HCT116 (cell line): ENCODE data around the gene KIF2B. TPM values are rescaled to one million over a fixed set of nuclear protein-coding genes. Genes with fewer than 3 reads are reported as not detected.

Experiments
- ATAC-seq: fragments of 200-7000 bp; cut with Tn5 transposase; 2 replicates; pipeline ENCODE4 v1.9.1; 2020; ENCODE audit warnings: mild to moderate bottlenecking, moderate library complexity
- Bru-seq: library from RNA; stranded (reverse); fragments of 400-500 nt; gene quantifications from one replicate; lab custom pipeline; 2021; lab: Mats Ljungman, UMichigan
- BruChase-seq, 2 experiments: library from RNA; stranded (reverse); fragments of 400-500 nt; gene quantifications; one replicate each; lab custom pipeline; 2021; lab: Mats Ljungman, UMichigan
- BruUV-seq: library from RNA; stranded (reverse); fragments of 400-500 nt; replicated peaks from 2 replicates; lab custom pipeline; 2021; lab: Mats Ljungman, UMichigan
- CTCF ChIA-PET: fragments of 300-600 bp; sonication (Branson Sonifier 250); formaldehyde crosslinking; loops from one replicate; lab custom pipeline; 2021; ENCODE audit warnings: antibody characterized with exemption; lab: Charles Lee
- POLR2A ChIA-PET: fragments of 300-600, 350-600 bp; sonication (Branson Sonifier 250); formaldehyde crosslinking; loops from one replicate; lab custom pipeline; 2021; ENCODE audit warnings: antibody characterized with exemption; lab: Charles Lee
- RAD21 ChIA-PET, 2 experiments: fragments of 300-600 bp; sonication (Branson Sonifier 250); formaldehyde crosslinking; loops; one replicate each; lab custom pipeline; 2023; ENCODE audit warnings: low total read pairs in 2 of 2; ENCODE audit not compliant: uncharacterized antibody in 2 of 2, unreplicated experiment in 2 of 2, low non-redundant PET in 1 of 2; lab: Charles Lee
- DNase-seq: peaks from one replicate; pipeline ENCODE4 v3.0.0-alpha.2; 2010; ENCODE audit warnings: low read depth, low spot score
- H2AFZ ChIP-seq: fragments of 200-600 bp; shearing (Covaris generic), sonication (generic); 2 replicates; pipeline ENCODE4 v1.6.1; 2017; ENCODE audit warnings: low read depth, mixed run types, mixed read lengths, antibody characterized with exemption, low read length; ENCODE audit not compliant: poor library complexity, severe bottlenecking
- H3K27ac ChIP-seq: 2 replicates; pipeline ENCODE4 v1.5.1; 2012; ENCODE audit warnings: low read depth, low read length
- H3K27me3 ChIP-seq: fragments of 200-600 bp; sonication (generic); 2 replicates; pipeline ENCODE4 v1.6.1; 2016; ENCODE audit warnings: mixed run types, low read length, mixed read lengths; ENCODE audit not compliant: insufficient read depth
- H3K36me3 ChIP-seq, 2 experiments: fragments of 200-500 bp in 1 of 2; fragments of 200-600 bp in 1 of 2; sonication (Bioruptor generic) in 1 of 2; sonication (generic) in 1 of 2; 2 replicates each; pipeline versions ENCODE4 v1.5.1 to v1.6.1; 2014 to 2016; ENCODE audit warnings: low read length in 2 of 2, inconsistent platforms in 1 of 2, mixed read lengths in 1 of 2, mixed run types in 1 of 2; ENCODE audit not compliant: insufficient read depth in 2 of 2, control insufficient read depth in 1 of 2
- H3K4me1 ChIP-seq, 2 experiments: fragments of 200-600 bp in 1 of 2; sonication (generic) in 1 of 2; 2 replicates each; pipeline versions ENCODE4 v1.5.1 to v1.6.1; 2012 to 2017; ENCODE audit warnings: low read length in 2 of 2, inconsistent platforms in 1 of 2, mild to moderate bottlenecking in 1 of 2, mixed read lengths in 1 of 2, mixed run types in 1 of 2, moderate library complexity in 1 of 2; ENCODE audit not compliant: insufficient read depth in 2 of 2, control insufficient read depth in 1 of 2
- H3K4me2 ChIP-seq: fragments of 200-600 bp; sonication (generic); 2 replicates; pipeline ENCODE4 v1.6.1; 2017; ENCODE audit warnings: mixed run types, low read length, mixed read lengths
- H3K4me3 ChIP-seq, 2 experiments: fragments of 200-600 bp in 1 of 2; sonication (generic) in 1 of 2; replicated peaks in 1 of 2; 2 replicates each; pipeline ENCODE4 v1.5.1; 2011 to 2016; ENCODE audit warnings: low read length in 2 of 2, control low read depth in 1 of 2, low read depth in 1 of 2, mild to moderate bottlenecking in 1 of 2, mixed read lengths in 1 of 2, mixed run types in 1 of 2
- H3K79me2 ChIP-seq: fragments of 200-600 bp; sonication (generic); 2 replicates; pipeline ENCODE4 v1.6.1; 2017; ENCODE audit warnings: mild to moderate bottlenecking, mixed run types, low read length, moderate library complexity, mixed read lengths; ENCODE audit not compliant: insufficient read depth
- H3K9ac ChIP-seq: fragments of 200-600 bp; sonication (generic); 2 replicates; pipeline ENCODE4 v1.6.1; 2016; ENCODE audit warnings: low read length, mixed read lengths
- H3K9me2 ChIP-seq: fragments of 200-600 bp; sonication (generic), shearing (Covaris generic); 2 replicates; pipeline ENCODE4 v1.6.1; 2017; ENCODE audit warnings: mixed run types, mild to moderate bottlenecking, moderate library complexity; ENCODE audit not compliant: insufficient read depth
- H3K9me3 ChIP-seq, 2 experiments: fragments of 200-500 bp in 1 of 2; fragments of 200-600 bp in 1 of 2; sonication (Bioruptor generic) in 1 of 2; sonication (generic) in 1 of 2; 2 replicates each; pipeline ENCODE4 v1.6.1; 2014 to 2017; ENCODE audit warnings: low read length in 2 of 2, mixed read lengths in 2 of 2, inconsistent platforms in 1 of 2, low read depth in 1 of 2, mild to moderate bottlenecking in 1 of 2, mixed run types in 1 of 2, moderate library complexity in 1 of 2; ENCODE audit not compliant: control insufficient read depth in 1 of 2, insufficient read depth in 1 of 2
- H4K20me1 ChIP-seq: fragments of 200-600 bp; sonication (generic), shearing (Covaris generic); 2 replicates; pipeline ENCODE4 v1.6.1; 2017; ENCODE audit warnings: mixed run types, mild to moderate bottlenecking, moderate library complexity; ENCODE audit not compliant: insufficient read depth
- ELF1 ChIP-seq: IDR thresholded peaks from 2 replicates; pipeline ENCODE4 v1.6.1; 2012; ENCODE audit warnings: low read depth, borderline replicate concordance
- EZH2phosphoT487 ChIP-seq: fragments of 200-600 bp; IDR thresholded peaks from 2 replicates; pipeline ENCODE4 v1.6.1; 2018; ENCODE audit warnings: antibody characterized with exemption, borderline replicate concordance
- JUND ChIP-seq: IDR thresholded peaks from 2 replicates; pipeline ENCODE4 v1.6.1; 2012
- POLR2A ChIP-seq: IDR thresholded peaks from 2 replicates; pipeline ENCODE4 v1.7.0; 2011; ENCODE audit warnings: borderline replicate concordance; ENCODE audit not compliant: insufficient read depth, insufficient read length; ENCODE audit errors: extremely low read depth
- POLR2AphosphoS5 ChIP-seq: IDR thresholded peaks from 2 replicates; pipeline ENCODE4 v1.6.1; 2011; ENCODE audit warnings: mild to moderate bottlenecking, low read depth, low read length, moderate library complexity
- SRF ChIP-seq: IDR thresholded peaks from 2 replicates; pipeline ENCODE4 v1.6.1; 2012; ENCODE audit warnings: low read depth
- YY1 ChIP-seq: IDR thresholded peaks from 2 replicates; pipeline ENCODE4 v1.6.1; 2011; ENCODE audit warnings: low read length, low read depth, moderate library complexity, mild to moderate bottlenecking; ENCODE audit not compliant: insufficient replicate concordance; ENCODE audit errors: extremely low read depth
- intact Hi-C: fragments of 100-400 bp; cut with micrococcal nuclease; formaldehyde crosslinking; loops from 2 replicates; pipeline ENCODE4 v1.10.0; 2022
- long read RNA-seq: library from polyadenylated mRNA; unstranded; transcript quantifications from one replicate; pipeline ENCODE4 v2.0.0, GENCODE V29; 2021; ENCODE audit not compliant: unreplicated experiment
- polyA plus RNA-seq: library from polyadenylated mRNA; unstranded; fragments of >200 nt; gene quantifications from 2 replicates; pipeline ENCODE4 v1.2.1, GENCODE V29; 2012; ENCODE audit warnings: missing spikeins
- total RNA-seq: library from RNA; stranded (reverse); gene quantifications from one replicate; pipeline ENCODE4 v1.2.1, GENCODE V29; 2021; ENCODE audit not compliant: unreplicated experiment
- TF ChIP-seq, protein P1 (sequence below): IDR thresholded peaks from 2 replicates; pipeline ENCODE4 v1.6.1; 2012
- TF ChIP-seq, protein P2 (sequence below), 3 experiments: fragments of 200-600 bp in 1 of 3; sonication (generic) in 1 of 3; IDR thresholded peaks in 2 of 3; conservative IDR thresholded peaks in 1 of 3; 2 replicates each; pipeline ENCODE4 v1.5.1; 2012 to 2017; ENCODE audit warnings: low read depth in 2 of 3, low read length in 2 of 3, antibody characterized with exemption in 1 of 3, borderline replicate concordance in 1 of 3, control low read depth in 1 of 3, mild to moderate bottlenecking in 1 of 3, mixed read lengths in 1 of 3, mixed run types in 1 of 3, moderate library complexity in 1 of 3; ENCODE audit not compliant: insufficient read depth in 1 of 3
- TF ChIP-seq, protein P3 (sequence below): IDR thresholded peaks from 2 replicates; pipeline ENCODE4 v1.6.1; 2012

Gene KIF2B, protein sequence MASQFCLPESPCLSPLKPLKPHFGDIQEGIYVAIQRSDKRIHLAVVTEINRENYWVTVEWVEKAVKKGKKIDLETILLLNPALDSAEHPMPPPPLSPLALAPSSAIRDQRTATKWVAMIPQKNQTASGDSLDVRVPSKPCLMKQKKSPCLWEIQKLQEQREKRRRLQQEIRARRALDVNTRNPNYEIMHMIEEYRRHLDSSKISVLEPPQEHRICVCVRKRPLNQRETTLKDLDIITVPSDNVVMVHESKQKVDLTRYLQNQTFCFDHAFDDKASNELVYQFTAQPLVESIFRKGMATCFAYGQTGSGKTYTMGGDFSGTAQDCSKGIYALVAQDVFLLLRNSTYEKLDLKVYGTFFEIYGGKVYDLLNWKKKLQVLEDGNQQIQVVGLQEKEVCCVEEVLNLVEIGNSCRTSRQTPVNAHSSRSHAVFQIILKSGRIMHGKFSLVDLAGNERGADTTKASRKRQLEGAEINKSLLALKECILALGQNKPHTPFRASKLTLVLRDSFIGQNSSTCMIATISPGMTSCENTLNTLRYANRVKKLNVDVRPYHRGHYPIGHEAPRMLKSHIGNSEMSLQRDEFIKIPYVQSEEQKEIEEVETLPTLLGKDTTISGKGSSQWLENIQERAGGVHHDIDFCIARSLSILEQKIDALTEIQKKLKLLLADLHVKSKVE
- total RNA-seq (not detected), Bru-seq, nascent RNA (not detected), BruChase-seq, experiment 1, labeled RNA remaining after a 6-hour chase (not detected), BruChase-seq, experiment 2, labeled RNA remaining after a 2-hour chase (not detected)
- polyA plus RNA-seq, result not detected in 2 replicates
- long read RNA-seq, result 0 reads

DNA sequence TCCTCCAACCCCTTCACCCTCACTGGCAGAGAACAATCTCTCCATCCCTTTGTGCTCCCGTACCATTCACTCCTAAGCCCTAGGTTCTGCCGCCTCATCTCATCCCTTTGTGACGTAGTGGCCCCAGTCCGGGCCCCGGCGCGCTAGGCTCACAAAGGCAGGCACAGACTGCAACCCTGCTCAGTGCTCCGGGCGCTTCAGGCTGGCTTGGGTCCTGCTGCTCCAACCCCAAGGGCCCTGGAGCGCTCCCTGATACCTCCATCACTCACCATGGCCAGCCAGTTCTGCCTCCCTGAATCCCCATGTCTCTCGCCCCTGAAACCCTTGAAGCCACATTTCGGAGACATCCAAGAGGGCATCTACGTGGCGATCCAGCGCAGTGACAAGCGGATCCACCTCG is at the start of gene KIF2B:
TSS of gene KIF2B (plus strand) at position 164 of the 400 bp plus-strand sequence. CDS start at position 271, 107 bp downstream.
- Histone ChIP-seq H3K36me3 (no peaks in the 10 kb centered on the region), H3K79me2 (no peaks in the 10 kb centered on the region), H4K20me1 (no peaks in the 10 kb centered on the region), H3K9me3 (peaks cover 45 to 47% of the 10 kb centered on the region in 2 experiments; a peak in 3 of 4 replicates), H3K4me1 (no peaks in the 10 kb centered on the region), H3K9ac (no peak within 1 kb of the TSS), H3K9me2 (no peaks in the 10 kb centered on the region), H3K4me3 (no peak within 1 kb of the TSS), H3K27ac (no peak within 1 kb of the TSS), H3K4me2 (no peak within 1 kb of the TSS), H3K27me3 (no peaks in the 10 kb centered on the region), H2AFZ (no peak within 1 kb of the TSS)
- intact Hi-C loops, result no loop called here
- RAD21 ChIA-PET, result no interaction called here
- DNase-seq, result no peak
- TF ChIP-seq JUND (no peak), SRF (no peak), ELF1 (no peak), POLR2AphosphoS5 (no peak), YY1 (no peak), EZH2phosphoT487 (no peak), POLR2A (no peak)
- TF ChIP-seq, protein P1, sequence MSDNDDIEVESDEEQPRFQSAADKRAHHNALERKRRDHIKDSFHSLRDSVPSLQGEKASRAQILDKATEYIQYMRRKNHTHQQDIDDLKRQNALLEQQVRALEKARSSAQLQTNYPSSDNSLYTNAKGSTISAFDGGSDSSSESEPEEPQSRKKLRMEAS, result no peak
- TF ChIP-seq, protein P2, sequence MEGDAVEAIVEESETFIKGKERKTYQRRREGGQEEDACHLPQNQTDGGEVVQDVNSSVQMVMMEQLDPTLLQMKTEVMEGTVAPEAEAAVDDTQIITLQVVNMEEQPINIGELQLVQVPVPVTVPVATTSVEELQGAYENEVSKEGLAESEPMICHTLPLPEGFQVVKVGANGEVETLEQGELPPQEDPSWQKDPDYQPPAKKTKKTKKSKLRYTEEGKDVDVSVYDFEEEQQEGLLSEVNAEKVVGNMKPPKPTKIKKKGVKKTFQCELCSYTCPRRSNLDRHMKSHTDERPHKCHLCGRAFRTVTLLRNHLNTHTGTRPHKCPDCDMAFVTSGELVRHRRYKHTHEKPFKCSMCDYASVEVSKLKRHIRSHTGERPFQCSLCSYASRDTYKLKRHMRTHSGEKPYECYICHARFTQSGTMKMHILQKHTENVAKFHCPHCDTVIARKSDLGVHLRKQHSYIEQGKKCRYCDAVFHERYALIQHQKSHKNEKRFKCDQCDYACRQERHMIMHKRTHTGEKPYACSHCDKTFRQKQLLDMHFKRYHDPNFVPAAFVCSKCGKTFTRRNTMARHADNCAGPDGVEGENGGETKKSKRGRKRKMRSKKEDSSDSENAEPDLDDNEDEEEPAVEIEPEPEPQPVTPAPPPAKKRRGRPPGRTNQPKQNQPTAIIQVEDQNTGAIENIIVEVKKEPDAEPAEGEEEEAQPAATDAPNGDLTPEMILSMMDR (IDR thresholded peaks at IDR 0.05 in 2 of 3, conservative IDR thresholded peaks at IDR 0.05 in 1 of 3; ENCODE audit: borderline replicate concordance in 1 of 3, insufficient read depth in 1 of 3, low read depth in 2 of 3, low read length in 2 of 3), result no peak
- TF ChIP-seq, protein P3, sequence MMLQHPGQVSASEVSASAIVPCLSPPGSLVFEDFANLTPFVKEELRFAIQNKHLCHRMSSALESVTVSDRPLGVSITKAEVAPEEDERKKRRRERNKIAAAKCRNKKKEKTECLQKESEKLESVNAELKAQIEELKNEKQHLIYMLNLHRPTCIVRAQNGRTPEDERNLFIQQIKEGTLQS, result no peak
- CTCF ChIA-PET, result no interaction called here
- no peak for ATAC-seq
- POLR2A ChIA-PET, result no interaction called here
- no TSS peak for BruUV-seq
